GM18519 (cell line): ENCODE results near the gene VPS18.

Experiments
- ATAC-seq: cut with Tn5 transposase; IDR thresholded peaks from one replicate; pipeline ENCODE4 v1.9.1; 2021; ENCODE audit warnings: mild to moderate bottlenecking, moderate library complexity; ENCODE audit not compliant: unreplicated experiment, low FRiP score

Gene VPS18

GRCh38 chr15:40952301-40952900 lies 58.2 kb downstream of the VPS18 start:
- ATAC-seq: no peak

DNA sequence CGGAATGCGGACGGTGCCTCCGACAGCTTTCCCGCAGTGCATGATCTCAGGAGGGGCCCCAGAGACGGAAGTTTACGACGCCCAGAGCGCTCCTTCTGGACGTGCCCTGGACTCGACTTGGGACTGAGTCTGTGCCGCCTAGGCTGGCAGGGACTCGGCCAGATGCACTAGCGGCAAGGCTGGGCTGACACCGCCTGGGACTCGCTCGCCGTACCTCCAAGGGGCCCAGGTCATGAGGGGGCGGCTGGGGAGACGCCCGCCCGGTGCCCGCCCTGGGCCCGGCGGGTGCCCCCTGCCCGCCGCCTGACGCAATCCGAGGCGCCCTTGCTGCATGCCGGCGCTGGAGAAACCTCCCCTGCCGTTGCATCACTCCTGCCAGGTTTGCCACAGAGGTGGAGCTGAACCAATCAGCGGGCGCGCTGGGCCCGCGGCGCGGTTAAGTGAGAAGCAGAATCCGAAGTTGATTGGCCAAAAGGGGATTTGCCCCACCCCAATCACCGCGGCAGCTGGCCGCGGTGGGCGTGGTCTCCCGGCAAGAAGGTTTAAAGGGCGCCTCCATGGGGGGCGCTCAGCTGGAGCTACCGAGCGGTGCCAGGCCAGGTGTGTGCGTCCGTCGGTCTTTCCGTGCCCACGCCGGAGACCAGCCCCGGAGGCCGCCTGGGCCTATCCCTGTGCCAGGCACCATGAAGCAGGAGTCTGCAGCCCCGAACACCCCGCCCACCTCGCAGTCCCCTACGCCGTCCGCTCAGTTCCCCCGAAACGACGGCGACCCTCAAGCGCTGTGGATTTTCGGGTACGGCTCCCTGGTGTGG lies 58.9 kb downstream of the VPS18 start, which contains the start of gene CHAC1:
TSS of gene CHAC1 (plus strand) at position 571 of the 812 bp plus-strand sequence. CDS start at position 684, 113 bp downstream.
- peak; percentile 92 for ATAC-seq
